HCT116 (cell line): ENCODE data around the gene SDCCAG8. TPM values are rescaled to one million over a fixed set of nuclear protein-coding genes. Genes with fewer than 3 reads are reported as not detected.

ENCODE experiments used
- ATAC-seq: fragments of 200-7000 bp; cut with Tn5 transposase; 2 replicates; pipeline ENCODE4 v1.9.1; 2020; ENCODE audit warnings: mild to moderate bottlenecking, moderate library complexity
- BruUV-seq: library from RNA; stranded (reverse); fragments of 400-500 nt; replicated peaks from 2 replicates; lab custom pipeline; 2021; lab: Mats Ljungman, UMichigan
- CTCF ChIA-PET: fragments of 300-600 bp; sonication (Branson Sonifier 250); formaldehyde crosslinking; loops from one replicate; lab custom pipeline; 2021; ENCODE audit warnings: antibody characterized with exemption; lab: Charles Lee
- POLR2A ChIA-PET: fragments of 300-600, 350-600 bp; sonication (Branson Sonifier 250); formaldehyde crosslinking; loops from one replicate; lab custom pipeline; 2021; ENCODE audit warnings: antibody characterized with exemption; lab: Charles Lee
- RAD21 ChIA-PET, 2 experiments: fragments of 300-600 bp; sonication (Branson Sonifier 250); formaldehyde crosslinking; loops; one replicate each; lab custom pipeline; 2023; ENCODE audit warnings: low total read pairs in 2 of 2; ENCODE audit not compliant: uncharacterized antibody in 2 of 2, unreplicated experiment in 2 of 2, low non-redundant PET in 1 of 2; lab: Charles Lee
- DNase-seq: peaks from one replicate; pipeline ENCODE4 v3.0.0-alpha.2; 2010; ENCODE audit warnings: low read depth, low spot score
- H2AFZ ChIP-seq: fragments of 200-600 bp; shearing (Covaris generic), sonication (generic); 2 replicates; pipeline ENCODE4 v1.6.1; 2017; ENCODE audit warnings: low read depth, mixed run types, mixed read lengths, antibody characterized with exemption, low read length; ENCODE audit not compliant: poor library complexity, severe bottlenecking
- H3K27ac ChIP-seq: 2 replicates; pipeline ENCODE4 v1.5.1; 2012; ENCODE audit warnings: low read depth, low read length
- H3K27me3 ChIP-seq: fragments of 200-600 bp; sonication (generic); 2 replicates; pipeline ENCODE4 v1.6.1; 2016; ENCODE audit warnings: mixed run types, low read length, mixed read lengths; ENCODE audit not compliant: insufficient read depth
- H3K36me3 ChIP-seq, 2 experiments: fragments of 200-500 bp in 1 of 2; fragments of 200-600 bp in 1 of 2; sonication (Bioruptor generic) in 1 of 2; sonication (generic) in 1 of 2; 2 replicates each; pipeline versions ENCODE4 v1.5.1 to v1.6.1; 2014 to 2016; ENCODE audit warnings: low read length in 2 of 2, inconsistent platforms in 1 of 2, mixed read lengths in 1 of 2, mixed run types in 1 of 2; ENCODE audit not compliant: insufficient read depth in 2 of 2, control insufficient read depth in 1 of 2
- H3K4me1 ChIP-seq, 2 experiments: fragments of 200-600 bp in 1 of 2; sonication (generic) in 1 of 2; 2 replicates each; pipeline versions ENCODE4 v1.5.1 to v1.6.1; 2012 to 2017; ENCODE audit warnings: low read length in 2 of 2, inconsistent platforms in 1 of 2, mild to moderate bottlenecking in 1 of 2, mixed read lengths in 1 of 2, mixed run types in 1 of 2, moderate library complexity in 1 of 2; ENCODE audit not compliant: insufficient read depth in 2 of 2, control insufficient read depth in 1 of 2
- H3K4me2 ChIP-seq: fragments of 200-600 bp; sonication (generic); 2 replicates; pipeline ENCODE4 v1.6.1; 2017; ENCODE audit warnings: mixed run types, low read length, mixed read lengths
- H3K4me3 ChIP-seq, 2 experiments: fragments of 200-600 bp in 1 of 2; sonication (generic) in 1 of 2; replicated peaks in 1 of 2; 2 replicates each; pipeline ENCODE4 v1.5.1; 2011 to 2016; ENCODE audit warnings: low read length in 2 of 2, control low read depth in 1 of 2, low read depth in 1 of 2, mild to moderate bottlenecking in 1 of 2, mixed read lengths in 1 of 2, mixed run types in 1 of 2
- H3K79me2 ChIP-seq: fragments of 200-600 bp; sonication (generic); 2 replicates; pipeline ENCODE4 v1.6.1; 2017; ENCODE audit warnings: mild to moderate bottlenecking, mixed run types, low read length, moderate library complexity, mixed read lengths; ENCODE audit not compliant: insufficient read depth
- H3K9ac ChIP-seq: fragments of 200-600 bp; sonication (generic); 2 replicates; pipeline ENCODE4 v1.6.1; 2016; ENCODE audit warnings: low read length, mixed read lengths
- H3K9me2 ChIP-seq: fragments of 200-600 bp; sonication (generic), shearing (Covaris generic); 2 replicates; pipeline ENCODE4 v1.6.1; 2017; ENCODE audit warnings: mixed run types, mild to moderate bottlenecking, moderate library complexity; ENCODE audit not compliant: insufficient read depth
- H3K9me3 ChIP-seq, 2 experiments: fragments of 200-500 bp in 1 of 2; fragments of 200-600 bp in 1 of 2; sonication (Bioruptor generic) in 1 of 2; sonication (generic) in 1 of 2; 2 replicates each; pipeline ENCODE4 v1.6.1; 2014 to 2017; ENCODE audit warnings: low read length in 2 of 2, mixed read lengths in 2 of 2, inconsistent platforms in 1 of 2, low read depth in 1 of 2, mild to moderate bottlenecking in 1 of 2, mixed run types in 1 of 2, moderate library complexity in 1 of 2; ENCODE audit not compliant: control insufficient read depth in 1 of 2, insufficient read depth in 1 of 2
- H4K20me1 ChIP-seq: fragments of 200-600 bp; sonication (generic), shearing (Covaris generic); 2 replicates; pipeline ENCODE4 v1.6.1; 2017; ENCODE audit warnings: mixed run types, mild to moderate bottlenecking, moderate library complexity; ENCODE audit not compliant: insufficient read depth
- ATF3 ChIP-seq: IDR thresholded peaks from 2 replicates; pipeline ENCODE4 v1.6.1; 2012
- CBX3 ChIP-seq: IDR thresholded peaks from 2 replicates; pipeline ENCODE4 v1.6.1; 2012; ENCODE audit warnings: low read depth
- CEBPB ChIP-seq: IDR thresholded peaks from 2 replicates; pipeline ENCODE4 v1.6.1; 2012; ENCODE audit warnings: low read depth
- CTCF ChIP-seq, 3 experiments: fragments of 200-600 bp in 1 of 3; sonication (generic) in 1 of 3; IDR thresholded peaks in 2 of 3; conservative IDR thresholded peaks in 1 of 3; 2 replicates each; pipeline ENCODE4 v1.5.1; 2012 to 2017; ENCODE audit warnings: low read depth in 2 of 3, low read length in 2 of 3, antibody characterized with exemption in 1 of 3, borderline replicate concordance in 1 of 3, control low read depth in 1 of 3, mild to moderate bottlenecking in 1 of 3, mixed read lengths in 1 of 3, mixed run types in 1 of 3, moderate library complexity in 1 of 3; ENCODE audit not compliant: insufficient read depth in 1 of 3
- EGR1 ChIP-seq: IDR thresholded peaks from 2 replicates; pipeline ENCODE4 v1.6.1; 2012; ENCODE audit warnings: low read depth
- ELF1 ChIP-seq: IDR thresholded peaks from 2 replicates; pipeline ENCODE4 v1.6.1; 2012; ENCODE audit warnings: low read depth, borderline replicate concordance
- EZH2 ChIP-seq: fragments of 200-600 bp; sonication (generic); IDR thresholded peaks from 2 replicates; pipeline ENCODE4 v1.6.1; 2017; ENCODE audit warnings: antibody characterized with exemption, mixed run types
- EZH2phosphoT487 ChIP-seq: fragments of 200-600 bp; IDR thresholded peaks from 2 replicates; pipeline ENCODE4 v1.6.1; 2018; ENCODE audit warnings: antibody characterized with exemption, borderline replicate concordance
- FOSL1 ChIP-seq: IDR thresholded peaks from 2 replicates; pipeline ENCODE4 v1.6.1; 2012; ENCODE audit warnings: low read depth
- JUND ChIP-seq: IDR thresholded peaks from 2 replicates; pipeline ENCODE4 v1.6.1; 2012
- MAX ChIP-seq: IDR thresholded peaks from 2 replicates; pipeline ENCODE4 v1.6.1; 2012
- RAD21 ChIP-seq: IDR thresholded peaks from 2 replicates; pipeline ENCODE4 v1.6.1; 2012; ENCODE audit warnings: low read depth, mild to moderate bottlenecking
- REST ChIP-seq: IDR thresholded peaks from 2 replicates; pipeline ENCODE4 v1.6.1; 2012; ENCODE audit warnings: low read depth
- SIN3A ChIP-seq: IDR thresholded peaks from 2 replicates; pipeline ENCODE4 v1.6.1; 2012; ENCODE audit warnings: low read depth
- SP1 ChIP-seq: IDR thresholded peaks from 2 replicates; pipeline ENCODE4 v1.6.1; 2012; ENCODE audit warnings: low read depth
- SRF ChIP-seq: IDR thresholded peaks from 2 replicates; pipeline ENCODE4 v1.6.1; 2012; ENCODE audit warnings: low read depth
- TCF7L2 ChIP-seq: IDR thresholded peaks from 2 replicates; pipeline ENCODE4 v1.7.0; 2011; ENCODE audit warnings: borderline replicate concordance, inconsistent platforms; ENCODE audit not compliant: insufficient read depth, insufficient read length; ENCODE audit errors: extremely low read depth
- ZBTB33 ChIP-seq: IDR thresholded peaks from 2 replicates; pipeline ENCODE4 v1.6.1; 2011; ENCODE audit warnings: mild to moderate bottlenecking, low read length, moderate library complexity; ENCODE audit not compliant: insufficient replicate concordance; ENCODE audit errors: extremely low read depth
- ZFX ChIP-seq: fragments of 450-650 bp; IDR thresholded peaks from 2 replicates; pipeline ENCODE4 v1.6.1; 2017
- ZNF274 ChIP-seq: fragments of 200-500 bp; sonication (Bioruptor generic); IDR thresholded peaks from 2 replicates; pipeline ENCODE4 v1.6.1; 2014; ENCODE audit warnings: mild to moderate bottlenecking, low read depth, low read length, inconsistent platforms
- intact Hi-C: fragments of 100-400 bp; cut with micrococcal nuclease; formaldehyde crosslinking; loops from 2 replicates; pipeline ENCODE4 v1.10.0; 2022
- total RNA-seq: library from RNA; stranded (reverse); gene quantifications from one replicate; pipeline ENCODE4 v1.2.1, GENCODE V29; 2021; ENCODE audit not compliant: unreplicated experiment

The SDCCAG8 gene
- total RNA-seq, 1 experiment from 2014 or later: 38.2 TPM

GRCh38 chr1:243351337-243351736 is 95.5 kb downstream of the SDCCAG8 start:
- ChIA-PET POLR2A (no interaction called here), CTCF (no interaction called here)
- ATAC-seq: no peak

More at GRCh38 chr1:243351337-243351736, 95.5 kb downstream of the SDCCAG8 start:
- Histone ChIP-seq H3K9me2 (no peaks in the 10 kb centered on the region), H2AFZ (no peak overlapping the region), H3K27me3 (no peaks in the 10 kb centered on the region), H3K36me3 (no peaks in the 10 kb centered on the region), H3K4me2 (no peak overlapping the region), H3K79me2 (no peaks in the 10 kb centered on the region), H3K4me3 (no peak overlapping the region), H3K9ac (no peak overlapping the region), H4K20me1 (no peaks in the 10 kb centered on the region), H3K4me1 (no peaks in the 10 kb centered on the region), H3K27ac (no peak overlapping the region), H3K9me3 (no peaks in the 10 kb centered on the region)
- no TSS peak for BruUV-seq
- intact Hi-C loops: no loop called here
- RAD21 ChIA-PET: no interaction called here
- TF ChIP-seq TCF7L2 (no peak), SP1 (no peak), CEBPB (no peak), ZBTB33 (no peak), CTCF (IDR thresholded peaks at IDR 0.05 in 2 of 3, conservative IDR thresholded peaks at IDR 0.05 in 1 of 3; ENCODE audit: borderline replicate concordance in 1 of 3, insufficient read depth in 1 of 3, low read depth in 2 of 3, low read length in 2 of 3) (no peak), RAD21 (no peak), EZH2 (no peak), EGR1 (no peak), CBX3 (no peak), REST (no peak), JUND (no peak), MAX (no peak), ELF1 (no peak), FOSL1 (no peak), SIN3A (no peak), SRF (no peak), ATF3 (no peak), ZFX (no peak), ZNF274 (no peak), EZH2phosphoT487 (no peak)
- no peak for DNase-seq
